Astrocyte (in vitro differentiated cells and primary cell): ENCODE measurements around the gene DNAH1. TPM values are rescaled to one million over a fixed set of nuclear protein-coding genes. Genes with fewer than 3 reads are reported as not detected.

Source experiments
- DNase-seq: peaks from one replicate; pipeline ENCODE4 v3.0.0-alpha.2; 2010; ENCODE audit warnings: low read depth
- FAIRE-seq: peaks from 2 replicates; lab custom pipeline; 2011; peaks lifted over from hg19 to GRCh38; lab: Jason Lieb, UNC
- H2AFZ ChIP-seq: 2 replicates; pipeline ENCODE4 v1.6.0; 2012; ENCODE audit warnings: low read depth, low read length, inconsistent platforms
- H3K27ac ChIP-seq: 2 replicates; pipeline ENCODE4 v1.5.1; 2011; ENCODE audit warnings: low read depth, low read length, inconsistent platforms
- H3K27me3 ChIP-seq: 2 replicates; pipeline ENCODE4 v1.6.0; 2011; ENCODE audit warnings: low read length, inconsistent platforms; ENCODE audit not compliant: insufficient read depth
- H3K36me3 ChIP-seq: 2 replicates; pipeline ENCODE4 v1.5.1; 2011; ENCODE audit warnings: low read length, inconsistent platforms; ENCODE audit not compliant: insufficient read depth
- H3K4me1 ChIP-seq: 2 replicates; pipeline ENCODE4 v1.5.1; 2011; ENCODE audit warnings: low read length, inconsistent platforms; ENCODE audit not compliant: insufficient read depth
- H3K4me2 ChIP-seq: 2 replicates; pipeline ENCODE4 v1.6.0; 2012; ENCODE audit warnings: low read length, inconsistent platforms
- H3K4me3 ChIP-seq: 2 replicates; pipeline ENCODE4 v1.5.1; 2011; ENCODE audit warnings: low read depth, mild to moderate bottlenecking, low read length, inconsistent platforms; ENCODE audit not compliant: insufficient read depth
- H3K79me2 ChIP-seq: 2 replicates; pipeline ENCODE4 v1.6.0; 2012; ENCODE audit warnings: mild to moderate bottlenecking, low read length, inconsistent platforms; ENCODE audit not compliant: insufficient read depth
- H3K9ac ChIP-seq: 2 replicates; pipeline ENCODE4 v1.6.0; 2012; ENCODE audit warnings: mild to moderate bottlenecking, low read length, inconsistent platforms
- H3K9me3 ChIP-seq: 2 replicates; pipeline ENCODE4 v1.5.1; 2012; ENCODE audit warnings: low read depth, mild to moderate bottlenecking, low read length, inconsistent platforms; ENCODE audit not compliant: insufficient read depth
- H4K20me1 ChIP-seq: 2 replicates; pipeline ENCODE4 v1.6.0; 2012; ENCODE audit warnings: low read length, inconsistent platforms; ENCODE audit not compliant: insufficient read depth
- H3K27ac Mint-ChIP-seq: one replicate; pipeline ENCODE4 v1.8.0; 2021; ENCODE audit warnings: mild to moderate bottlenecking, mixed read lengths; ENCODE audit not compliant: unreplicated experiment
- H3K27me3 Mint-ChIP-seq: one replicate; pipeline ENCODE4 v1.8.0; 2021; ENCODE audit warnings: low read depth, mixed read lengths; ENCODE audit not compliant: unreplicated experiment
- H3K36me3 Mint-ChIP-seq: one replicate; pipeline ENCODE4 v1.8.0; 2021; ENCODE audit warnings: low read depth, mixed read lengths; ENCODE audit not compliant: unreplicated experiment
- H3K4me1 Mint-ChIP-seq: one replicate; pipeline ENCODE4 v1.8.0; 2021; ENCODE audit warnings: low read depth, mixed read lengths; ENCODE audit not compliant: unreplicated experiment
- H3K4me3 Mint-ChIP-seq: one replicate; pipeline ENCODE4 v1.8.0; 2021; ENCODE audit warnings: mild to moderate bottlenecking, moderate library complexity, mixed read lengths; ENCODE audit not compliant: unreplicated experiment
- H3K9me3 Mint-ChIP-seq: one replicate; pipeline ENCODE4 v1.8.0; 2021; ENCODE audit warnings: mild to moderate bottlenecking, mixed read lengths; ENCODE audit not compliant: unreplicated experiment
- EZH2 ChIP-seq: IDR thresholded peaks from 2 replicates; pipeline ENCODE4 v1.6.1; 2012; ENCODE audit warnings: mild to moderate bottlenecking, low read length, inconsistent platforms; ENCODE audit not compliant: insufficient read depth
- total RNA-seq: library from RNA; stranded (reverse); gene quantifications from 2 replicates; pipeline ENCODE4 v1.2.1, GENCODE V29; 2021
- TF ChIP-seq, protein P1 (sequence below): IDR thresholded peaks from 2 replicates; pipeline ENCODE4 v1.5.1; 2011; ENCODE audit warnings: low read depth, mild to moderate bottlenecking, inconsistent platforms, low read length, moderate library complexity; ENCODE audit not compliant: insufficient read depth

DNAH1 gene
- total RNA-seq, 1 donor from 2014 or later, result 2.3 TPM

DNA sequence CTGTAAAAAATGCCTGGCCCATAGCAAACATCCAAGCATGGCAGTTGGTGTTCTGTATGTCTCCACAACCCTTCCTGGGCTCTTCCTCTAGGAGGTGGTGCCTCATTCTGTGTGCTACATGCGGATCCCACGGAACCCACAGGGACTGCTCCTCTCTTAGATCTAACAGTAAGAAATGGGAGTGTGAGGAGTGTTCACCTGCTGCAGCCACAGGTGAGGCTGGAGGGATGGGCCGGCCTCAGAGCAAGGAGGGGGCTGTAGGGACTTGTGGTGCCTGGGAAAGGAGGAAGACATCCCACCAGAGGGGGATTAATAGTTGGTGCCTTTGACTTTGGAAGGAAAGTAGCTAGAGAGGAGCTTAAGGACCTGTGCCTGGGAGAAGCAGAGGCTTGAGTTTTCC, 106.5 kb downstream of the DNAH1 start:
- FAIRE-seq, result no peak
- TF ChIP-seq, protein P1, sequence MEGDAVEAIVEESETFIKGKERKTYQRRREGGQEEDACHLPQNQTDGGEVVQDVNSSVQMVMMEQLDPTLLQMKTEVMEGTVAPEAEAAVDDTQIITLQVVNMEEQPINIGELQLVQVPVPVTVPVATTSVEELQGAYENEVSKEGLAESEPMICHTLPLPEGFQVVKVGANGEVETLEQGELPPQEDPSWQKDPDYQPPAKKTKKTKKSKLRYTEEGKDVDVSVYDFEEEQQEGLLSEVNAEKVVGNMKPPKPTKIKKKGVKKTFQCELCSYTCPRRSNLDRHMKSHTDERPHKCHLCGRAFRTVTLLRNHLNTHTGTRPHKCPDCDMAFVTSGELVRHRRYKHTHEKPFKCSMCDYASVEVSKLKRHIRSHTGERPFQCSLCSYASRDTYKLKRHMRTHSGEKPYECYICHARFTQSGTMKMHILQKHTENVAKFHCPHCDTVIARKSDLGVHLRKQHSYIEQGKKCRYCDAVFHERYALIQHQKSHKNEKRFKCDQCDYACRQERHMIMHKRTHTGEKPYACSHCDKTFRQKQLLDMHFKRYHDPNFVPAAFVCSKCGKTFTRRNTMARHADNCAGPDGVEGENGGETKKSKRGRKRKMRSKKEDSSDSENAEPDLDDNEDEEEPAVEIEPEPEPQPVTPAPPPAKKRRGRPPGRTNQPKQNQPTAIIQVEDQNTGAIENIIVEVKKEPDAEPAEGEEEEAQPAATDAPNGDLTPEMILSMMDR, result no peak
- no peak for TF ChIP-seq EZH2

DNA sequence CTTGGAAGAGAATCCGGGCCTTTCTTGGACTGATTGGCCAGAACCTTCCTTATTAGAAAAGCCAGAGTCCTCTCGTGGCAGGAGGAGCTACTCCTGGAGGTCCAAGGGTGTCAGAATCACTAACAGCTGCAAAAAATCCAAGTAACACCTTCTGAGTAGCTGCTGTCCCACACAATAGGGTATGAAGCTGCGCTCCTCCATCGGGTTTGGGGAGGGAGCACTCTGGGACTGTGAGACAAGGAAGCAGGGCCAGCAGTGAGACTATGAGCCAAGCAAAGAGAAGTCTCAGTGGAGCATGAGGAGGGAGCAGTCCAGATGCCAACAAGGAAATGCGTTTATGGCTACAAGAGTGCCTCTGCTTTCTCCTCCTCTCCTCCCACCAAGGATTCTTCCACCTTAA, 107.1 kb downstream of the DNAH1 start:
- Histone ChIP-seq H3K36me3 (no peaks in the 10 kb centered on the region), H3K4me1 (no peaks in the 10 kb centered on the region), H3K9me3 (no peaks in the 10 kb centered on the region), H2AFZ (no peak overlapping the region), H3K79me2 (no peaks in the 10 kb centered on the region), H3K27me3 (no peaks in the 10 kb centered on the region), H3K4me3 (no peak overlapping the region), H3K27ac (no peak overlapping the region), H4K20me1 (no peaks in the 10 kb centered on the region), H3K9ac (no peak overlapping the region), H3K4me2 (no peak overlapping the region)
- Mint-ChIP-seq H3K4me3 (no peak overlapping the region), H3K27me3 (peaks cover 13% of the 10 kb centered on the region), H3K36me3 (peaks cover 4% of the 10 kb centered on the region), H3K27ac (no peak overlapping the region), H3K4me1 (no peaks in the 10 kb centered on the region), H3K9me3 (no peaks in the 10 kb centered on the region)
- TF ChIP-seq, protein P1, result no peak
- no peak for TF ChIP-seq EZH2
- DNase-seq, result no peak
- FAIRE-seq, result no peak

More for the DNA sequence above, 106.5 kb downstream of the DNAH1 start:
- no peaks in the 10 kb centered on the region for H3K27me3 ChIP-seq
- Mint-ChIP-seq H3K9me3 (no peaks in the 10 kb centered on the region), H3K4me1 (no peaks in the 10 kb centered on the region), H3K36me3 (peaks cover 4% of the 10 kb centered on the region), H3K4me3 (no peak overlapping the region), H3K27ac (no peak overlapping the region), H3K27me3 (peaks cover 13% of the 10 kb centered on the region)
- H2AFZ ChIP-seq, result no peak overlapping the region
- H3K4me3 ChIP-seq, result no peak overlapping the region
- H3K4me1 ChIP-seq, result no peaks in the 10 kb centered on the region
- H3K9me3 ChIP-seq, result no peaks in the 10 kb centered on the region
- H4K20me1 ChIP-seq, result no peaks in the 10 kb centered on the region
- H3K4me2 ChIP-seq, result no peak overlapping the region
- DNase-seq, result no peak
- no peak overlapping the region for H3K9ac ChIP-seq
- H3K79me2 ChIP-seq, result no peaks in the 10 kb centered on the region
- no peak overlapping the region for H3K27ac ChIP-seq
- no peaks in the 10 kb centered on the region for H3K36me3 ChIP-seq

DNA sequence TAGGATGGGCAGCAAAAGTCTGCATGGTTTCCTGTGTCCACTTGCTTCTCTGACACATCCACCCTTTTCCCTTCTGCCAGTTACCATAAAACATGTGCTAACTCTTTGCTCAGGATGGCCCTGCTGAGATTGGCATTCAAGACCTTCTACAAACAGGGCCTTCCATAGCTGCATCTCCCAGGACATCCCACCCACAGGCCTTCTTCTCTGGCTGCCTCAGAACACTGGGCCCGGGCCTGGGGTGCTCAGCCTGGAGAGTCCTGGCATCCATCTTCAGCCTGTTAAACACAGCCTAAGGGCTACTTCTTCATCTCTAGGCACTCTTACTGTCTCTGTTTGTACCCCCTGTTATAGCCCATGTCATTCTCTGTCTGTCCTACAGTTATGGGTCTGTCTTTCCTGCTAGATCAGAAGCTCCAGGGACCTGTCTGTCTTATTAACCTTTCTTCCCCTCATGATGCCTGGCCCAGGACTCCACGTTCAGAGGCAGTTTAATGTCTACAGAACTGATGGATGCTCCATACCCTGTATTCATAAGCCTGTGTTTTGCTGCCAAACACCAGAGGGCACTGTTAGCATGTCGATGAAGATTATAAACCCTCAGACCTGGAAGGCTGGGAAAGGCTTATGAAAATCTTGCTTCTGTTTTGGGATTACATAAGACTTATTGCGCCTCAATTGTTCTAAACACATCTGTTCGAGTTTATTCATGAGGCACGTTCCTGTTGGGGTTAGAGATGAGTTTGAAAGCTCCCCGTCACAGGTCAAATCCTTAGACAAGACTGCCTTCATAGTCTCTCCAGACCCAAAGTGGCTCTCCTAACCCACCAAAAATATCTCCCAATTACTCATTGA, 112.3 kb downstream of the DNAH1 start:
- Mint-ChIP-seq H3K27me3 (peaks cover 8% of the 10 kb centered on the region), H3K4me1 (peaks cover 4% of the 10 kb centered on the region), H3K9me3 (no peaks in the 10 kb centered on the region), H3K36me3 (no peaks in the 10 kb centered on the region), H3K4me3 (no peak overlapping the region), H3K27ac (no peak overlapping the region)
- no peaks in the 10 kb centered on the region for H4K20me1 ChIP-seq
- FAIRE-seq (peak; percentile 98), DNase-seq (peak; percentile 51)
- no peak overlapping the region for H3K9ac ChIP-seq
- H3K27ac ChIP-seq, result no peak overlapping the region
- H3K36me3 ChIP-seq, result no peaks in the 10 kb centered on the region
- H3K4me2 ChIP-seq, result no peak overlapping the region
- no peak overlapping the region for H3K4me3 ChIP-seq
- peaks cover 5% of the 10 kb centered on the region for H3K4me1 ChIP-seq
- no peaks in the 10 kb centered on the region for H3K79me2 ChIP-seq
- H3K27me3 ChIP-seq, result no peaks in the 10 kb centered on the region
- no peaks in the 10 kb centered on the region for H3K9me3 ChIP-seq
- no peak overlapping the region for H2AFZ ChIP-seq
- no peak for TF ChIP-seq EZH2
- TF ChIP-seq, protein P1, result peak; percentile 93
